ENCODE data around the gene ZNF274.

ZNF274 gene

GRCh38 chr19:58183817-58184215 lies 955 bp downstream of the ZNF274 start:
- TF ChIP-seq ZBTB7A (IDR thresholded peaks at IDR 0.05; ENCODE audit: low read depth): no peak
- TF ChIP-seq MAX (IDR thresholded peaks at IDR 0.05): no peak
- no peak for TF ChIP-seq NFIC (IDR thresholded peaks at IDR 0.05)
- TF ChIP-seq EGR1 (IDR thresholded peaks at IDR 0.05): no peak
- no peak for TF ChIP-seq TEAD4 (IDR thresholded peaks at IDR 0.05)
- TF ChIP-seq FOXM1 (IDR thresholded peaks at IDR 0.05; ENCODE audit: borderline replicate concordance, low read depth): no peak
- no peak for TF ChIP-seq CEBPB (IDR thresholded peaks at IDR 0.05)
- no peak; the same call in 1 of the 2 replicates for TF ChIP-seq TAF1 (IDR thresholded peaks at IDR 0.05; ENCODE audit: low read depth)
- no peak for TF ChIP-seq USF1 (IDR thresholded peaks at IDR 0.05)
- no peak for TF ChIP-seq RAD21 (IDR thresholded peaks at IDR 0.05; ENCODE audit: low read depth)
- TF ChIP-seq TCF12 (IDR thresholded peaks at IDR 0.05; ENCODE audit: low read depth): no peak
- TF ChIP-seq EP300 (IDR thresholded peaks at IDR 0.05; ENCODE audit: borderline replicate concordance): no peak
- no peak for TF ChIP-seq REST (IDR thresholded peaks at IDR 0.05; ENCODE audit: low read depth)
- no peak for TF ChIP-seq CREB1 (IDR thresholded peaks at IDR 0.05; ENCODE audit: low read depth)
- TF ChIP-seq YY1 (IDR thresholded peaks at IDR 0.05; ENCODE audit: low read depth): no peak

- TF ChIP-seq USF1 (IDR thresholded peaks at IDR 0.05) (peak; percentile 60), EP300 (IDR thresholded peaks at IDR 0.05; ENCODE audit: borderline replicate concordance) (no peak), TCF12 (IDR thresholded peaks at IDR 0.05; ENCODE audit: low read depth) (peak; percentile 76)
Measured at GRCh38 chr19:58196901-58197616, 14.2 kb downstream of the ZNF274 start.

- no peak for TF ChIP-seq FOXM1 (IDR thresholded peaks at IDR 0.05; ENCODE audit: borderline replicate concordance, low read depth)
- no peak for TF ChIP-seq TCF12 (IDR thresholded peaks at IDR 0.05; ENCODE audit: low read depth)
- no peak for TF ChIP-seq CREB1 (IDR thresholded peaks at IDR 0.05; ENCODE audit: low read depth)
- no peak for TF ChIP-seq EP300 (IDR thresholded peaks at IDR 0.05; ENCODE audit: borderline replicate concordance)
- TF ChIP-seq EGR1 (IDR thresholded peaks at IDR 0.05): no peak
- TF ChIP-seq RAD21 (IDR thresholded peaks at IDR 0.05; ENCODE audit: low read depth): no peak
- no peak for TF ChIP-seq TAF1 (IDR thresholded peaks at IDR 0.05; ENCODE audit: low read depth)
- no peak for TF ChIP-seq REST (IDR thresholded peaks at IDR 0.05; ENCODE audit: low read depth)
- TF ChIP-seq USF1 (IDR thresholded peaks at IDR 0.05): no peak
- TF ChIP-seq NFIC (IDR thresholded peaks at IDR 0.05): no peak
- TF ChIP-seq CEBPB (IDR thresholded peaks at IDR 0.05): no peak
- TF ChIP-seq TEAD4 (IDR thresholded peaks at IDR 0.05): no peak
- TF ChIP-seq ZBTB7A (IDR thresholded peaks at IDR 0.05; ENCODE audit: low read depth): no peak
- no peak for TF ChIP-seq MAX (IDR thresholded peaks at IDR 0.05)
- TF ChIP-seq YY1 (IDR thresholded peaks at IDR 0.05; ENCODE audit: low read depth): no peak
Measured at GRCh38 chr19:58203814-58204475, 21.1 kb downstream of the ZNF274 start.

GRCh38 chr19:58204566-58204965 lies 21.7 kb downstream of the ZNF274 start:
- no peak for TF ChIP-seq TEAD4 (IDR thresholded peaks at IDR 0.05)
- TF ChIP-seq TAF1 (IDR thresholded peaks at IDR 0.05; ENCODE audit: low read depth): no peak
- no peak for TF ChIP-seq MAX (IDR thresholded peaks at IDR 0.05)
- TF ChIP-seq CREB1 (IDR thresholded peaks at IDR 0.05; ENCODE audit: low read depth): no peak
- TF ChIP-seq RAD21 (IDR thresholded peaks at IDR 0.05; ENCODE audit: low read depth): no peak
- no peak for TF ChIP-seq FOXM1 (IDR thresholded peaks at IDR 0.05; ENCODE audit: borderline replicate concordance, low read depth)
- no peak for TF ChIP-seq USF1 (IDR thresholded peaks at IDR 0.05)
- no peak for TF ChIP-seq TCF12 (IDR thresholded peaks at IDR 0.05; ENCODE audit: low read depth)
- TF ChIP-seq CEBPB (IDR thresholded peaks at IDR 0.05): no peak

Measured in Ishikawa (cell line).